ENCODE data around the gene XRCC5. TPM values are rescaled to one million over a fixed set of nuclear protein-coding genes. Genes with fewer than 3 reads are reported as not detected.

Gene XRCC5
- total and polyA plus RNA-seq, 2 donors (not counting 1 experiment from before 2014, with no cell fraction given), result 45.5 to 198 TPM

DNA sequence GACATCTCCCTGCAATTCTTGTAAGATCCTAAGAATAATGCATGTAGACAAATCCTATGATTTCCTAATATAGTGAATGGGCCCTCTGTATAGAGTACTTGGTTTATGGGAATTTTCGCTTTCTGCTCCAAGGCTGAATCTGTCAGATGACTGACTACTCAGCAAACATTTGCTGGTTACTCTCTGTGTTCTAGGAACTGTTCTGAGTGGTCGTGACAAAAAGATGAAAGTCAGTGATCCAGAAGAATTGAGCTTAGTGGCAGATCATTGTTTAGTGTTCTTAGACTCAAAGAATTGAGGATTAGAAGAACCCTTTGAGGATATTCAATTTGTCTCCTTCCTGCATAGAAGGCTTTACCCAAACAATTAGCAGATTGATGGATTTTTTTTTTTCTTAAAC, 10.0 kb downstream of the XRCC5 start:
- no peak overlapping the region for H3K27ac Mint-ChIP-seq
- H3K9ac ChIP-seq (ENCODE audit: low read length), result no peak overlapping the region
- no peak overlapping the region for H3K27ac ChIP-seq (ENCODE audit: low read length in 2 of 2)
- no peak overlapping the region for H3K4me3 Mint-ChIP-seq
- ChIA-PET POLR2A (interaction anchor here (0.7 kb wide), 1 partner anchor 16 kb away, joined by 3 read pairs; no protein-coding TSS in a partner anchor), CTCF (interaction anchor here (0.7 kb wide), 1 partner anchor 84 kb away, joined by 3 read pairs; no protein-coding TSS in a partner anchor)
- ATAC-seq (ENCODE audit: low read depth) (no peak), DNase-seq (no peak)
- WGBS (ENCODE audit: insufficient coverage), result no CpG with 5 or more reads among the region's 2 CpGs
- H2AFZ ChIP-seq (ENCODE audit: insufficient read depth, low read depth, low read length, poor library complexity, severe bottlenecking), result no peak overlapping the region
- no peaks in the 10 kb centered on the region for H3K27me3 Mint-ChIP-seq
- H3K4me2 ChIP-seq (replicated peaks; ENCODE audit: low read depth, low read length, poor library complexity, severe bottlenecking), result no peak overlapping the region
- H3K4me1 ChIP-seq (ENCODE audit: control insufficient read depth in 2 of 2, insufficient read depth in 2 of 2, low read length in 2 of 2), result peaks cover 12 to 14% of the 10 kb centered on the region in 2 donors
- H3K4me3 ChIP-seq (ENCODE audit: control extremely low read depth in 1 of 5, extremely low read depth in 1 of 5, insufficient read depth in 1 of 5, low read depth in 2 of 5, low read length in 4 of 5), result no peak overlapping the region
- intact Hi-C loops (cut with micrococcal nuclease), result no loop called here
- H3K9me3 Mint-ChIP-seq (ENCODE audit: insufficient read depth), result no peaks in the 10 kb centered on the region
- H3K79me2 ChIP-seq (ENCODE audit: control insufficient read depth, insufficient read depth, low read length), result peaks cover 93% of the 10 kb centered on the region
- TF ChIP-seq, protein P1, sequence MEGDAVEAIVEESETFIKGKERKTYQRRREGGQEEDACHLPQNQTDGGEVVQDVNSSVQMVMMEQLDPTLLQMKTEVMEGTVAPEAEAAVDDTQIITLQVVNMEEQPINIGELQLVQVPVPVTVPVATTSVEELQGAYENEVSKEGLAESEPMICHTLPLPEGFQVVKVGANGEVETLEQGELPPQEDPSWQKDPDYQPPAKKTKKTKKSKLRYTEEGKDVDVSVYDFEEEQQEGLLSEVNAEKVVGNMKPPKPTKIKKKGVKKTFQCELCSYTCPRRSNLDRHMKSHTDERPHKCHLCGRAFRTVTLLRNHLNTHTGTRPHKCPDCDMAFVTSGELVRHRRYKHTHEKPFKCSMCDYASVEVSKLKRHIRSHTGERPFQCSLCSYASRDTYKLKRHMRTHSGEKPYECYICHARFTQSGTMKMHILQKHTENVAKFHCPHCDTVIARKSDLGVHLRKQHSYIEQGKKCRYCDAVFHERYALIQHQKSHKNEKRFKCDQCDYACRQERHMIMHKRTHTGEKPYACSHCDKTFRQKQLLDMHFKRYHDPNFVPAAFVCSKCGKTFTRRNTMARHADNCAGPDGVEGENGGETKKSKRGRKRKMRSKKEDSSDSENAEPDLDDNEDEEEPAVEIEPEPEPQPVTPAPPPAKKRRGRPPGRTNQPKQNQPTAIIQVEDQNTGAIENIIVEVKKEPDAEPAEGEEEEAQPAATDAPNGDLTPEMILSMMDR (IDR thresholded peaks at IDR 0.05), result no peak
- no peak for TF ChIP-seq EZH2 (IDR thresholded peaks at IDR 0.05; ENCODE audit: borderline replicate concordance, insufficient read depth, low read depth, low read length, poor library complexity, severe bottlenecking)
- H3K9me3 ChIP-seq (ENCODE audit: control extremely low read depth in 1 of 3, control insufficient read depth in 2 of 3, insufficient read depth in 1 of 3, low read length in 2 of 3), result no peaks in the 10 kb centered on the region
- peaks cover 34% of the 10 kb centered on the region for H3K4me1 Mint-ChIP-seq
- H4K20me1 ChIP-seq (ENCODE audit: control insufficient read depth, insufficient read depth, low read length, poor library complexity, severe bottlenecking), result peaks cover 38% of the 10 kb centered on the region
- H3K27me3 ChIP-seq (replicated peaks in 1 of 4; ENCODE audit: control extremely low read depth in 1 of 4, control insufficient read depth in 3 of 4, insufficient read depth in 4 of 4, low read length in 3 of 4), result no peaks in the 10 kb centered on the region
- peaks cover 15 to 80% of the 10 kb centered on the region in 2 experiments for H3K36me3 ChIP-seq (replicated peaks in 1 of 2; ENCODE audit: control extremely low read depth in 1 of 2, control insufficient read depth in 1 of 2, extremely low read depth in 1 of 2, insufficient read depth in 2 of 2, low read length in 1 of 2)

DNA sequence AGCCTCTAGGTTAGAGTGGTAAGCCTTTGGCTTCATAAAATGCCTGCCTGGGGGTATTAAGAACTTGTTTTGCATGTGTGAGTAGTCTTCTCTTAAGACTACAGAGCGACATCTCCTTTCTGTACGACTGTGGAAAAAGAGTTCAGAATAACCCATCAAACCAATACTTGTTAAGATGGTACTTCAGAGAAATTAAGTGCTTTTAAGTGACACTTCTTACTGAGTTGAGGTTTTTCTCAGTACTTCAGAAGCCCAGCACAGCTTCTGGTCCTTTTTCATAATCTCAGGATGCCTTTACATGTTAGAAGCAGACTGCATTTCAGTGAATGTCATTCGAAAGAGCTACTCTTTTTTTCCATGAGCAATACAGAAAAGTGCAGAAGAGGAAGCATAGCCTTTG, 10.8 kb downstream of the XRCC5 start:
- Histone ChIP-seq H3K36me3 (replicated peaks in 1 of 2; ENCODE audit: control extremely low read depth in 1 of 2, control insufficient read depth in 1 of 2, extremely low read depth in 1 of 2, insufficient read depth in 2 of 2, low read length in 1 of 2) (peaks cover 15 to 84% of the 10 kb centered on the region in 2 experiments), H3K4me3 (ENCODE audit: control extremely low read depth in 1 of 5, extremely low read depth in 1 of 5, insufficient read depth in 1 of 5, low read depth in 2 of 5, low read length in 4 of 5) (no peak overlapping the region), H3K9ac (ENCODE audit: low read length) (no peak overlapping the region), H2AFZ (ENCODE audit: insufficient read depth, low read depth, low read length, poor library complexity, severe bottlenecking) (no peak overlapping the region), H3K4me2 (replicated peaks; ENCODE audit: low read depth, low read length, poor library complexity, severe bottlenecking) (no peak overlapping the region), H3K27ac (ENCODE audit: low read length in 2 of 2) (no peak overlapping the region), H3K27me3 (replicated peaks in 1 of 4; ENCODE audit: control extremely low read depth in 1 of 4, control insufficient read depth in 3 of 4, insufficient read depth in 4 of 4, low read length in 3 of 4) (no peaks in the 10 kb centered on the region), H4K20me1 (ENCODE audit: control insufficient read depth, insufficient read depth, low read length, poor library complexity, severe bottlenecking) (peaks cover 41% of the 10 kb centered on the region), H3K4me1 (ENCODE audit: control insufficient read depth in 2 of 2, insufficient read depth in 2 of 2, low read length in 2 of 2) (peaks cover 5 to 8% of the 10 kb centered on the region in 2 donors), H3K9me3 (ENCODE audit: control extremely low read depth in 1 of 3, control insufficient read depth in 2 of 3, insufficient read depth in 1 of 3, low read length in 2 of 3) (no peaks in the 10 kb centered on the region), H3K79me2 (ENCODE audit: control insufficient read depth, insufficient read depth, low read length) (peaks cover 95% of the 10 kb centered on the region)
- Mint-ChIP-seq H3K27ac (no peak overlapping the region), H3K4me1 (peaks cover 26% of the 10 kb centered on the region), H3K9me3 (ENCODE audit: insufficient read depth) (no peaks in the 10 kb centered on the region), H3K4me3 (no peak overlapping the region), H3K27me3 (no peaks in the 10 kb centered on the region)
- DNase-seq (no peak), ATAC-seq (ENCODE audit: low read depth) (no peak)
- no CpG with 5 or more reads among the region's 3 CpGs for WGBS (ENCODE audit: insufficient coverage)
- ChIA-PET CTCF (no interaction called here), POLR2A (interaction anchor here (0.7 kb wide), 1 partner anchor 59 kb away, joined by 4 read pairs; no protein-coding TSS in a partner anchor)
- TF ChIP-seq, protein P1 (IDR thresholded peaks at IDR 0.05), result no peak
- TF ChIP-seq EZH2 (IDR thresholded peaks at IDR 0.05; ENCODE audit: borderline replicate concordance, insufficient read depth, low read depth, low read length, poor library complexity, severe bottlenecking), result no peak
- intact Hi-C loops (cut with micrococcal nuclease), result no loop called here
